SK-N-MC (cell line): ENCODE results near the gene CACNA2D1.

Experiments
- DNase-seq: peaks from one replicate; pipeline ENCODE4 v3.0.0-alpha.2; 2011; ENCODE audit warnings: low read depth, low spot score
- H3K27ac ChIP-seq: fragments of 200-600 bp; sonication (generic); 2 replicates; pipeline ENCODE4 v1.5.1; 2016; ENCODE audit warnings: mixed run types
- H3K36me3 ChIP-seq: fragments of 200-600 bp; sonication (generic); 2 replicates; pipeline ENCODE4 v1.6.1; 2017; ENCODE audit warnings: antibody characterized with exemption, low read length, mixed read lengths; ENCODE audit not compliant: insufficient read depth
- H3K4me3 ChIP-seq: fragments of 200-600 bp; sonication (generic); 2 replicates; pipeline ENCODE4 v1.5.1; 2016
- H3K9ac ChIP-seq: fragments of 200-600 bp; sonication (generic); 2 replicates; pipeline ENCODE4 v1.8.0; 2017; ENCODE audit warnings: mixed run types, mixed read lengths; ENCODE audit not compliant: insufficient read length
- H3K9me3 ChIP-seq: fragments of 200-600 bp; sonication (generic); 2 replicates; pipeline ENCODE4 v1.6.1; 2017; ENCODE audit warnings: low read depth, mild to moderate bottlenecking, antibody characterized with exemption, low read length, moderate library complexity, mixed read lengths
- EZH2 ChIP-seq: fragments of 200-600 bp; sonication (generic); IDR thresholded peaks from one replicate; pipeline ENCODE4 v1.6.1; 2017; ENCODE audit warnings: antibody characterized with exemption
- FOXP2 ChIP-seq: optimal IDR thresholded peaks from 2 replicates; pipeline ENCODE3; 2011; ENCODE audit warnings: mild to moderate bottlenecking, moderate library complexity; ENCODE audit not compliant: insufficient read depth; ENCODE audit errors: extremely low read length, control extremely low read depth
- POLR2AphosphoS5 ChIP-seq: IDR thresholded peaks from 2 replicates; pipeline ENCODE4 v1.6.1; 2012; ENCODE audit warnings: mild to moderate bottlenecking, low read depth, low read length, borderline replicate concordance

The CACNA2D1 gene

DNA sequence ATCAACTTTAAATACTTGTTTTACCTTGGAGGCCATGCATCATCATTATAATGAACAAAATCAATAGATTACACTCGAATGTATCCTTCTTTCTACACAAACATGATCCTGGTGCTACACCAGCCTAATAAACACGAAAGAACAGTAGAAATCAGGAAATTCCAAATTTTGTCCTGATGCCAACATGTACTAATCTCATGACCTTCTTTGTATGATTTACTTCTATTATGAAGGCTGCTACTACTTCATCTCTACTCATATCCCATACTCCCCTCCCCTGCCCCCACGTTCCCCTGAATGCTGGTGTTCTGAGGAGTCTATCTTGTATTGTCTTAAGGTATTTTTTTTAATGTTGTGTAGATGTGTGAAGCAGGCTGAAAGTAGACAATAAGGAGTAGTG lies 315.0 kb downstream of the CACNA2D1 start:
- Histone ChIP-seq H3K9ac (no peak overlapping the region), H3K27ac (no peak overlapping the region), H3K4me3 (no peak overlapping the region), H3K9me3 (no peaks in the 10 kb centered on the region), H3K36me3 (peaks cover 15% of the 10 kb centered on the region)
- TF ChIP-seq POLR2AphosphoS5 (no peak), FOXP2 (no peak), EZH2 (no peak)
- DNase-seq = no peak

- Histone ChIP-seq H3K9me3 (no peaks in the 10 kb centered on the region), H3K4me3 (no peak overlapping the region), H3K9ac (no peak overlapping the region), H3K27ac (no peak overlapping the region), H3K36me3 (peaks cover 10% of the 10 kb centered on the region)
- DNase-seq = no peak
- TF ChIP-seq FOXP2 (no peak), EZH2 (no peak), POLR2AphosphoS5 (no peak)
Observed at GRCh38 chr7:82126576-82126975, 317.0 kb downstream of the CACNA2D1 start.

GRCh38 chr7:82124445-82124844 lies 319.1 kb downstream of the CACNA2D1 start:
- TF ChIP-seq POLR2AphosphoS5 (no peak), FOXP2 (no peak), EZH2 (no peak)
- no peak for DNase-seq
- peaks cover 10% of the 10 kb centered on the region for H3K36me3 ChIP-seq
- no peak overlapping the region for H3K27ac ChIP-seq
- no peaks in the 10 kb centered on the region for H3K9me3 ChIP-seq
- H3K9ac ChIP-seq = no peak overlapping the region
- H3K4me3 ChIP-seq = no peak overlapping the region

GRCh38 chr7:82122275-82122674 lies 321.3 kb downstream of the CACNA2D1 start:
- Histone ChIP-seq H3K4me3 (no peak overlapping the region), H3K27ac (no peak overlapping the region), H3K9me3 (no peaks in the 10 kb centered on the region), H3K36me3 (peaks cover 10% of the 10 kb centered on the region), H3K9ac (no peak overlapping the region)
- DNase-seq = no peak
- TF ChIP-seq POLR2AphosphoS5 = no peak
- no peak for TF ChIP-seq EZH2
- TF ChIP-seq FOXP2 = no peak

- DNase-seq = no peak
- H3K27ac ChIP-seq = no peak overlapping the region
Observed at GRCh38 chr7:82114237-82114636, 329.3 kb downstream of the CACNA2D1 start.

GRCh38 chr7:82110146-82110840 lies 333.3 kb downstream of the CACNA2D1 start:
- H3K36me3 ChIP-seq = no peaks in the 10 kb centered on the region; the same call in 1 of the 2 replicates
- no peak for TF ChIP-seq POLR2AphosphoS5
- no peak for TF ChIP-seq FOXP2
- TF ChIP-seq EZH2 = no peak
- DNase-seq = no peak
- no peaks in the 10 kb centered on the region for H3K9me3 ChIP-seq
- no peak overlapping the region for H3K4me3 ChIP-seq
- no peak overlapping the region for H3K9ac ChIP-seq
- H3K27ac ChIP-seq = no peak overlapping the region

More at GRCh38 chr7:82114237-82114636, 329.3 kb downstream of the CACNA2D1 start:
- no peak overlapping the region for H3K9ac ChIP-seq
- no peak overlapping the region for H3K4me3 ChIP-seq
- H3K9me3 ChIP-seq = no peaks in the 10 kb centered on the region
- H3K36me3 ChIP-seq = no peaks in the 10 kb centered on the region; the same call in 1 of the 2 replicates
- TF ChIP-seq POLR2AphosphoS5 (no peak), EZH2 (no peak), FOXP2 (no peak)

- H3K9me3 ChIP-seq = no peaks in the 10 kb centered on the region
- H3K9ac ChIP-seq = no peak overlapping the region
- H3K27ac ChIP-seq = no peak overlapping the region
- no peak overlapping the region for H3K4me3 ChIP-seq
- no peak for TF ChIP-seq POLR2AphosphoS5
- H3K36me3 ChIP-seq = no peaks in the 10 kb centered on the region
- DNase-seq = no peak
Observed at GRCh38 chr7:82109288-82109687, 334.3 kb downstream of the CACNA2D1 start.

DNA sequence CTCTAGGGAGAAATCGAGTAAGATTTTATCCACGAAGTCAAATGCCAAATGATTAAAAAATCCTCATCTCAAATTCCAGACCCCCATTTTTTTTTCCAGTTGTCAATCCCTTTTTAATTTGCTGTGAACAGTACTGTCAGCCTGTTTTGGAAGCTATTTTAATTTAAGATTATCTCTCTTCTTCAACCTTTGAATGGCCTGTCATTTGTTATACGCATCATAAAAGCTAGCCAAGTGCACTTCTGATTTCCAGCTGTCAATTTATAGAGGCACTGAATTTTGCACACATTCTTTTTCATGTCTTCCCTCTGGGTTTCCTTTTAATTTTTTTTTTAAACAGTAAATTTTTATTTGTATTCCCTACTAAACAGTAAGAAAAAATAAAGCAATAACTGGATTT lies 337.4 kb downstream of the CACNA2D1 start:
- Histone ChIP-seq H3K9me3 (no peaks in the 10 kb centered on the region), H3K36me3 (no peaks in the 10 kb centered on the region), H3K4me3 (no peak overlapping the region), H3K27ac (no peak overlapping the region), H3K9ac (no peak overlapping the region)
- no peak for TF ChIP-seq FOXP2
- no peak for TF ChIP-seq EZH2
- TF ChIP-seq POLR2AphosphoS5 = no peak
- DNase-seq = no peak

DNA sequence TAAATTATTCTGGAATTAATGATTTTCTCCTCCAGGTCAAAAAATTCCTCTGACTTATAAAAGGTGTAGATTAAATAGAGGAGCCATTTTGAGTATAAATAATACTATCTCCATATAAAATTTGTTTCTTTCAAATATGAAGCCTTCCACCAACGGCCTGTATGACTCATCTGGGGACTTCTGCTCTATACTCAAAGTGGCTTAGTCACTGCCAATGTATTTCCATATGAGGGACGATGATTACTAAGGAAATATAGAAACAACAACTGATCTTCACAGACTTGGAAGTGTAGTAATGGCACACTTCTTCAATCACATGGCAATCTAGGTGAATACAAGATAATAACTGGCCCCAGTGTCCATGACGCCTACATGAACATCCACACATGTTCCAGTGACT lies 338.1 kb downstream of the CACNA2D1 start:
- Histone ChIP-seq H3K4me3 (no peak overlapping the region), H3K9me3 (no peaks in the 10 kb centered on the region), H3K27ac (no peak overlapping the region), H3K9ac (no peak overlapping the region), H3K36me3 (no peaks in the 10 kb centered on the region)
- no peak for TF ChIP-seq EZH2
- TF ChIP-seq POLR2AphosphoS5 = no peak
- no peak for TF ChIP-seq FOXP2
- no peak for DNase-seq
